Measurements from ENCODE around the gene CSTF1.

DNA sequence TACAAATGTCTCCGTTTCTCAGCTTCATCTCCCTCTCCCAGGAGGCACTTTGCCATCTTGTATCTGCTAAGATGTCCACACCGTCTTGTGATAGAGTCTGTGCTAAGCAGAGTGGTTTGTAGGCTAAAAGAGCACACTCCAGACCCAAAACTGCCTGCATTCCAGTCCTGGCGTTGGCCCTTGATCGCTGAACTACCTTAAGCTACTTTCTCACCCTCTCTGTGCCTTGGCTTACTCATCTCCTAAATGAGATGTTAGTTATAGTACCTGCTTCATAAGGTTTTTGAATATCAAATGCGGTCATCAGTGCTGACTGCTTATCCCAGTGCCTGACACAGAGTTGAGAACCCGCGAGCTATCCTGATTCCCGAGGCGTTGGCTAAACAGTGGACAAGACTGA lies 33.6 kb downstream of the CSTF1 start:
- TF ChIP-seq, protein P1, sequence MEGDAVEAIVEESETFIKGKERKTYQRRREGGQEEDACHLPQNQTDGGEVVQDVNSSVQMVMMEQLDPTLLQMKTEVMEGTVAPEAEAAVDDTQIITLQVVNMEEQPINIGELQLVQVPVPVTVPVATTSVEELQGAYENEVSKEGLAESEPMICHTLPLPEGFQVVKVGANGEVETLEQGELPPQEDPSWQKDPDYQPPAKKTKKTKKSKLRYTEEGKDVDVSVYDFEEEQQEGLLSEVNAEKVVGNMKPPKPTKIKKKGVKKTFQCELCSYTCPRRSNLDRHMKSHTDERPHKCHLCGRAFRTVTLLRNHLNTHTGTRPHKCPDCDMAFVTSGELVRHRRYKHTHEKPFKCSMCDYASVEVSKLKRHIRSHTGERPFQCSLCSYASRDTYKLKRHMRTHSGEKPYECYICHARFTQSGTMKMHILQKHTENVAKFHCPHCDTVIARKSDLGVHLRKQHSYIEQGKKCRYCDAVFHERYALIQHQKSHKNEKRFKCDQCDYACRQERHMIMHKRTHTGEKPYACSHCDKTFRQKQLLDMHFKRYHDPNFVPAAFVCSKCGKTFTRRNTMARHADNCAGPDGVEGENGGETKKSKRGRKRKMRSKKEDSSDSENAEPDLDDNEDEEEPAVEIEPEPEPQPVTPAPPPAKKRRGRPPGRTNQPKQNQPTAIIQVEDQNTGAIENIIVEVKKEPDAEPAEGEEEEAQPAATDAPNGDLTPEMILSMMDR (conservative IDR thresholded peaks at IDR 0.05; ENCODE audit: low read depth, low read length) = no peak
- TF ChIP-seq EZH2 (IDR thresholded peaks at IDR 0.05; ENCODE audit: low read length, unreplicated experiment) (no peak), EZH2phosphoT487 (IDR thresholded peaks at IDR 0.05; ENCODE audit: borderline replicate concordance, low read length) (no peak)

All from PC-3 (cell line).